RKO (cell line): ENCODE data around the gene SH3RF3.

Source experiments
- DNase-seq: peaks from one replicate; pipeline ENCODE4 v3.0.0-alpha.2; 2016; ENCODE audit warnings: low spot score

The SH3RF3 gene

GRCh38 chr2:109243526-109244303 is 114.7 kb downstream of the SH3RF3 start:
- DNase-seq: no peak

GRCh38 chr2:109244304-109244582 is 115.2 kb downstream of the SH3RF3 start:
- no peak for DNase-seq

GRCh38 chr2:109244750-109245382 is 115.9 kb downstream of the SH3RF3 start:
- DNase-seq: no peak

GRCh38 chr2:109246176-109246575 is 117.2 kb downstream of the SH3RF3 start:
- DNase-seq: no peak

- DNase-seq: no peak
Measured at GRCh38 chr2:109246616-109247015, 117.6 kb downstream of the SH3RF3 start.

GRCh38 chr2:109247340-109247739 is 118.3 kb downstream of the SH3RF3 start:
- no peak for DNase-seq

- DNase-seq: no peak
Measured at GRCh38 chr2:109247812-109248211, 118.8 kb downstream of the SH3RF3 start.

- no peak for DNase-seq
Measured at GRCh38 chr2:109248590-109248989, 119.6 kb downstream of the SH3RF3 start.

GRCh38 chr2:109253217-109253616 is 124.2 kb downstream of the SH3RF3 start:
- no peak for DNase-seq

GRCh38 chr2:109254174-109254904 is 125.3 kb downstream of the SH3RF3 start:
- DNase-seq: no peak

- DNase-seq: no peak
Measured at GRCh38 chr2:109255654-109256053, 126.6 kb downstream of the SH3RF3 start.

GRCh38 chr2:109256111-109256510 is 127.1 kb downstream of the SH3RF3 start:
- no peak for DNase-seq

- no peak for DNase-seq
Measured at GRCh38 chr2:109256921-109257320, 127.9 kb downstream of the SH3RF3 start.

- no peak for DNase-seq
Measured at GRCh38 chr2:109257653-109258052, 128.6 kb downstream of the SH3RF3 start.

- DNase-seq: no peak
Measured at GRCh38 chr2:109258376-109258775, 129.4 kb downstream of the SH3RF3 start.

GRCh38 chr2:109258905-109259540 is 130.0 kb downstream of the SH3RF3 start:
- no peak for DNase-seq

GRCh38 chr2:109259671-109260070 is 130.7 kb downstream of the SH3RF3 start:
- no peak for DNase-seq

GRCh38 chr2:109260116-109260855 is 131.3 kb downstream of the SH3RF3 start:
- DNase-seq: no peak

- DNase-seq: peak; percentile 18
Measured at GRCh38 chr2:109260886-109261700, 132.1 kb downstream of the SH3RF3 start.

- no peak for DNase-seq
Measured at GRCh38 chr2:109261906-109262631, 133.1 kb downstream of the SH3RF3 start.
